Spleen (tissue), 11 donors: ENCODE results near the gene NFATC2. TPM values are rescaled to one million over a fixed set of nuclear protein-coding genes. Genes with fewer than 3 reads are reported as not detected.

Experiments
- DNase-seq: peaks from one replicate; pipeline ENCODE4 v3.0.0-alpha.2; 2020
- H3K27ac ChIP-seq, 8 donors: fragments of 200-600 bp; sonication (generic) in 7 of 8; 1 replicate in 4 of 8; 2 replicates in 4 of 8; pipeline versions ENCODE4 v1.5.0 to v1.8.0; 2016 to 2021; ENCODE audit warnings: inconsistent platforms in 4 of 8, mild to moderate bottlenecking in 4 of 8, moderate library complexity in 1 of 8
- H3K27me3 ChIP-seq, 7 donors: fragments of 200-600 bp; sonication (generic) in 6 of 7; replicated peaks in 1 of 7; 1 replicate in 4 of 7; 2 replicates in 3 of 7; pipeline versions ENCODE4 v1.5.0 to v1.8.0; 2016 to 2021; ENCODE audit warnings: inconsistent platforms in 3 of 7, mild to moderate bottlenecking in 1 of 7
- H3K36me3 ChIP-seq, 6 donors: fragments of 200-600 bp; sonication (generic) in 5 of 6; 1 replicate in 4 of 6; 2 replicates in 2 of 6; pipeline versions ENCODE4 v1.5.0 to v1.8.0; 2016 to 2021; ENCODE audit warnings: inconsistent platforms in 2 of 6
- H3K4me1 ChIP-seq, 6 donors: fragments of 200-600 bp; sonication (generic) in 5 of 6; 1 replicate in 3 of 6; 2 replicates in 3 of 6; pipeline versions ENCODE4 v1.5.0 to v1.8.0; 2016 to 2021; ENCODE audit warnings: inconsistent platforms in 3 of 6
- H3K4me3 ChIP-seq, 8 donors: fragments of 200-600 bp; sonication (generic) in 7 of 8; 1 replicate in 4 of 8; 2 replicates in 4 of 8; pipeline versions ENCODE4 v1.5.0 to v1.8.0; 2016 to 2021; ENCODE audit warnings: inconsistent platforms in 4 of 8, mild to moderate bottlenecking in 4 of 8, moderate library complexity in 2 of 8
- H3K9me3 ChIP-seq, 8 donors: fragments of 200-600 bp; sonication (generic) in 7 of 8; 1 replicate in 4 of 8; 2 replicates in 4 of 8; pipeline versions ENCODE4 v1.5.0 to v1.8.0; 2016 to 2021; ENCODE audit warnings: inconsistent platforms in 4 of 8
- CTCF ChIP-seq, 11 experiments: fragments of 200-600 bp in 7 of 11; fragments of 450-650 bp in 4 of 11; sonication (generic) in 4 of 11; IDR thresholded peaks in 8 of 11; conservative IDR thresholded peaks in 3 of 11; 1 replicate in 7 of 11; 2 replicates in 4 of 11; pipeline versions ENCODE4 v1.4.0 to v1.8.0; 2016 to 2021; ENCODE audit warnings: antibody characterized with exemption in 11 of 11, inconsistent platforms in 4 of 11, mild to moderate bottlenecking in 1 of 11
- POLR2A ChIP-seq, 3 donors: fragments of 450-650 bp; IDR thresholded peaks; one replicate each; pipeline ENCODE4 v1.5.1; 2017; ENCODE audit warnings: antibody characterized with exemption in 3 of 3, mild to moderate bottlenecking in 1 of 3
- POLR2AphosphoS5 ChIP-seq, 3 donors: sonication (generic); formaldehyde crosslinking; IDR thresholded peaks; one replicate each; pipeline ENCODE4 v1.5.1; 2017; ENCODE audit warnings: antibody characterized with exemption in 3 of 3
- WGBS, 5 donors: extraction: QIAGEN DNeasy Blood & Tissue Kit in 3 of 5; methylation state at CpG; one replicate each; pipeline versions ENCODE4 v1.1.5 to v1.1.7; 2013 to 2018; 5-methylcytosine and 5-hydroxymethylcytosine counted together
- intact Hi-C: fragments of 100-400 bp; cut with DNase I; formaldehyde crosslinking; loops from one replicate; pipeline ENCODE4 v1.15.0; 2023; ENCODE audit warnings: low total_unique reads
- polyA plus RNA-seq, 3 donors: library from polyadenylated mRNA; stranded (reverse); fragments of 200-250 nt; gene quantifications; one replicate each; pipeline ENCODE4 v1.2.1, GENCODE V29; 2013
- total RNA-seq, 7 donors: library from RNA; depleted of rRNA in 3 of 7; stranded (reverse); fragments of >200 nt in 3 of 7; fragmentation: NEBNext Ultra II Directional in 4 of 7; extraction: Animal tissue kit (Norgen Biotek cat#: 25700) in 4 of 7; gene quantifications; one replicate each; pipeline versions ENCODE4 v1.1.0 to v1.2.1, GENCODE V29; 2016 to 2021
- donor health status: healthy with polysubstance abuse.
- donor health status: DM: no; HTN: no; CAD: no; lungs with moderate emphysema.
- donor health status: DM: no; HTN: no; CAD: no.
- donor health status: Bipolar disorder and iron deficiency.
- donor health status: healthy.
- donor health status: DM: no; HTN: no; CAD: no.
- donor health status: DM: yes; HTN: yes; CAD: no.

The NFATC2 gene
- total and polyA plus RNA-seq, 10 donors = 6.5 to 42.9 (median 34.5) TPM

- Histone ChIP-seq H3K4me1 (peaks cover 6 to 83% (median 40%) of the 10 kb centered on the region in 6 donors), H3K27me3 (no peaks in the 10 kb centered on the region), H3K4me3 (no peak overlapping the region), H3K27ac (peak overlapping the region in 1 of 8 donors; percentile 2), H3K36me3 (peaks cover 0 to 40% (median 0%) of the 10 kb centered on the region in 6 donors), H3K9me3 (no peaks in the 10 kb centered on the region)
- no peak for DNase-seq
- intact Hi-C loops = no loop called here
- TF ChIP-seq POLR2A (IDR thresholded peaks at IDR 0.05) (no peak), POLR2AphosphoS5 (IDR thresholded peaks at IDR 0.05) (no peak), CTCF (IDR thresholded peaks at IDR 0.05 in 8 of 11, conservative IDR thresholded peaks at IDR 0.05 in 3 of 11) (no peak)
- 87 to 96% (median 90%) methylated on average over 6 of the region's 6 CpGs for WGBS, 5 donors
Measured at GRCh38 chr20:51442602-51443001, 99.9 kb downstream of the NFATC2 start.

GRCh38 chr20:51440589-51440988, 101.9 kb downstream of the NFATC2 start:
- WGBS, 5 donors = 43 to 69% (median 54%) methylated on average over 7 of the region's 7 CpGs
- TF ChIP-seq POLR2AphosphoS5 (IDR thresholded peaks at IDR 0.05) (peak in 2 of 3 donors; percentile 30 to 57), CTCF (IDR thresholded peaks at IDR 0.05 in 8 of 11, conservative IDR thresholded peaks at IDR 0.05 in 3 of 11) (no peak)
- Histone ChIP-seq H3K4me1 (peaks cover 6 to 68% (median 38%) of the 10 kb centered on the region in 6 donors), H3K4me3 (no peak overlapping the region), H3K27me3 (no peaks in the 10 kb centered on the region), H3K9me3 (no peaks in the 10 kb centered on the region), H3K27ac (peak overlapping the region in 5 of 8 donors; percentile 16 to 57 (median 43)), H3K36me3 (peaks cover 0 to 31% (median 0%) of the 10 kb centered on the region in 6 donors)
- peak; percentile 76 for DNase-seq
- intact Hi-C loops = no loop called here

GRCh38 chr20:51439160-51439689, 103.3 kb downstream of the NFATC2 start:
- WGBS, 5 donors = 84 to 97% (median 89%) methylated on average over 9 of the region's 9 CpGs
- DNase-seq = no peak
- peak overlapping the region in 5 of 8 donors; percentile 13 to 71 (median 23) for H3K27ac ChIP-seq

More at GRCh38 chr20:51439160-51439689, 103.3 kb downstream of the NFATC2 start:
- peaks cover 6 to 59% (median 35%) of the 10 kb centered on the region in 6 donors for H3K4me1 ChIP-seq
- TF ChIP-seq POLR2AphosphoS5 (IDR thresholded peaks at IDR 0.05) (peak in 1 of 3 donors; percentile 50), CTCF (IDR thresholded peaks at IDR 0.05 in 8 of 11, conservative IDR thresholded peaks at IDR 0.05 in 3 of 11) (no peak), POLR2A (IDR thresholded peaks at IDR 0.05) (no peak)
- H3K9me3 ChIP-seq = no peaks in the 10 kb centered on the region
- intact Hi-C loops = no loop called here
- H3K27me3 ChIP-seq = no peaks in the 10 kb centered on the region
- no peak overlapping the region for H3K4me3 ChIP-seq
- H3K36me3 ChIP-seq = peaks cover 0 to 41% (median 12%) of the 10 kb centered on the region in 6 donors
